Common myeloid progenitor, CD34-positive (primary cell): ENCODE data around the gene AFF3.

ENCODE experiments used
- CTCF ChIA-PET: fragments of 350-600 bp; sonication (Branson Sonifier 250); formaldehyde crosslinking; loops from one replicate; lab custom pipeline; 2021; ENCODE audit warnings: antibody characterized with exemption; lab: Charles Lee
- POLR2A ChIA-PET: fragments of 350-600 bp; sonication (Branson Sonifier 250); formaldehyde crosslinking; loops from one replicate; lab custom pipeline; 2021; ENCODE audit warnings: antibody characterized with exemption; lab: Charles Lee
- DNase-seq, 3 donors: peaks; one replicate each; pipeline versions ENCODE4 v3.0.0 to v3.0.0-alpha.2; 2013
- H3K27ac ChIP-seq, 2 experiments: 1 replicate in 1 of 2; 2 replicates in 1 of 2; pipeline ENCODE4 v1.7.0; 2013; ENCODE audit warnings: inconsistent platforms in 2 of 2, low read length in 2 of 2, mild to moderate bottlenecking in 2 of 2, low read depth in 1 of 2, moderate library complexity in 1 of 2; ENCODE audit not compliant: severe bottlenecking in 2 of 2, insufficient read depth in 1 of 2, poor library complexity in 1 of 2
- H3K27me3 ChIP-seq, 5 experiments: replicated peaks in 2 of 5; 1 replicate in 3 of 5; 2 replicates in 2 of 5; pipeline versions ENCODE4 v1.6.1 to v1.7.0; 2013; ENCODE audit warnings: low read length in 4 of 5, mild to moderate bottlenecking in 2 of 5, moderate library complexity in 2 of 5, inconsistent platforms in 1 of 5; ENCODE audit not compliant: insufficient read depth in 5 of 5, control insufficient read depth in 4 of 5
- H3K36me3 ChIP-seq, 4 experiments: 1 replicate in 2 of 4; 2 replicates in 2 of 4; pipeline versions ENCODE4 v1.6.1 to v1.7.0; 2013; ENCODE audit warnings: low read length in 3 of 4, control low read depth in 1 of 4, mild to moderate bottlenecking in 1 of 4; ENCODE audit not compliant: control insufficient read depth in 4 of 4, insufficient read depth in 4 of 4
- H3K4me1 ChIP-seq, 4 experiments: 1 replicate in 3 of 4; 2 replicates in 1 of 4; pipeline versions ENCODE4 v1.6.1 to v1.7.1; 2013; ENCODE audit warnings: low read length in 3 of 4, mild to moderate bottlenecking in 3 of 4, control low read depth in 1 of 4, inconsistent platforms in 1 of 4, moderate library complexity in 1 of 4; ENCODE audit not compliant: control insufficient read depth in 4 of 4, insufficient read depth in 4 of 4; ENCODE audit errors: control extremely low read depth in 1 of 4
- H3K4me3 ChIP-seq, 7 experiments: 1 replicate in 4 of 7; 2 replicates in 3 of 7; pipeline versions ENCODE4 v1.5.1 to v1.7.0; 2013; ENCODE audit warnings: mild to moderate bottlenecking in 7 of 7, low read length in 6 of 7, moderate library complexity in 6 of 7, inconsistent platforms in 2 of 7, low read depth in 2 of 7, control low read depth in 1 of 7; ENCODE audit not compliant: insufficient read depth in 4 of 7, control insufficient read depth in 1 of 7; ENCODE audit errors: extremely low read depth in 1 of 7
- H3K9me3 ChIP-seq, 5 experiments: 1 replicate in 4 of 5; 2 replicates in 1 of 5; pipeline versions ENCODE4 v1.6.1 to v1.7.1; 2013; ENCODE audit warnings: low read length in 4 of 5, mild to moderate bottlenecking in 2 of 5, inconsistent platforms in 1 of 5, low read depth in 1 of 5, moderate library complexity in 1 of 5; ENCODE audit not compliant: control insufficient read depth in 4 of 5, insufficient read depth in 2 of 5; ENCODE audit errors: control extremely low read depth in 1 of 5
- WGBS: methylation state at CpG from one replicate; pipeline ENCODE4 v1.1.5; 2013; ENCODE audit not compliant: insufficient coverage; 5-methylcytosine and 5-hydroxymethylcytosine counted together

Gene AFF3

DNA sequence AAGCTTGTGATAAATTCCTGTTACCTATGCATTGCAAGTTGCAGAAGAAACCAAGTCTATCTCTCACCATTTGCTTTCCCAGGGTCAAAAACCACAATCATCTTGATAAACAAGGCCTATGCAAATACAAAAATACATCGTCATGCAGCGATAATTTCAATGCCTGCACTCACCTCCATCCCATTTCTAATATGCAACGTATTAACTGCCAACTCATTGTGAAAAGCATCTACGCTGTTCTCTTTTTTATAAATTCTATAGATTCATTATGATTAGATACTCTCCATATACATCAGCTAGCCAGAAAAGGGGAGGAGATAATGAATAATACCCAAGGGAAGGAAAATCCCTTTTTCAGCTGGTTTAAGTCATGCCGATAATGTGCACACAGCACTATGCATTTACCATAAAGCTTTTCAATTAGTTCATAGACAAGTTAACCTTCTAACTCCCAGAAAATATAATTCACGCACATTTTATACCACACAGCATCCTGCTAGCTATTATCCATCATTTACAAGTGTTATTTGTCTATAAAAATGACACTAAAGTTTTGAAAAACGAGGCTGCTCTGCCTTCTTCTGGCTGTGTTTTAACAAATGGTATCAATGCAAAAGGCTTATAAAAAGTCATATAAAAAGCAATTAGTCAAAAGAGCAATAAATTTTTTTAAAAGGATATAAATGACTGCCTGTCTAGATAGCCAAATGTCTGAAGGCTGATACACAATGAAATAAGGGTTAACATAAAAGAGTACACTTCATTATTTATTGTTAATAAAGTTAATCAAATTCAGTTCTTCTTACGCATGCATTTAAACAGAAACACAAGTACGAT is 77.6 kb downstream of the AFF3 start:
- H3K9me3 ChIP-seq: peaks cover 0 to 8% (median 2%) of the 10 kb centered on the region in 5 experiments
- peaks cover 0 to 4% (median 0%) of the 10 kb centered on the region in 4 experiments for H3K4me1 ChIP-seq
- H3K4me3 ChIP-seq: no peak overlapping the region
- DNase-seq: peak in 1 of 3 donors; percentile 14
- CTCF ChIA-PET: no interaction called here
- H3K36me3 ChIP-seq: peaks cover 0 to 10% (median 9%) of the 10 kb centered on the region in 4 experiments
- no peaks in the 10 kb centered on the region for H3K27me3 ChIP-seq
- H3K27ac ChIP-seq: no peak overlapping the region
- WGBS: 100% methylated on average over 2 of the region's 9 CpGs
- POLR2A ChIA-PET: no interaction called here

DNA sequence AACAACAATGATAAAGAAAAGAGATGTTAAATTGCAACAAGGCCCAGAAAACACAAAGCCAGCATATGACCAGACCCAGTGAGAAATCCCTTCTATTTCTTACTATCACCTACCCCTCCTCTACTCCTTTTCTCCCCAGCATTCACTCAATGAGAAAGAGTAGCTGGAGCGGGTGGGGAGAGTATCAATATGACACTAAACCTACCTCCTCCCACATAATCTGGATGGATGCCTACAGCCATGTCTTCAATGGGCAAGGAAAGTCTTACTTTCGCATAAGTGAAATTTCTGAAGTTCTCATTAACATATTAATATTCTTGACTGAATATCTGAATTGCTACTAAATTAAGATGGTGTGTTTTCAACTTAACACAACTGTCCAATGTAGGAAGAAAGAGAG is 78.2 kb downstream of the AFF3 start:
- H3K27ac ChIP-seq: no peak overlapping the region
- peaks cover 0 to 8% (median 2%) of the 10 kb centered on the region in 5 experiments for H3K9me3 ChIP-seq
- no peaks in the 10 kb centered on the region for H3K27me3 ChIP-seq
- CTCF ChIA-PET: no interaction called here
- POLR2A ChIA-PET: no interaction called here
- no CpG with 5 or more reads among the region's 2 CpGs for WGBS
- H3K4me3 ChIP-seq: no peak overlapping the region
- peaks cover 0 to 14% (median 10%) of the 10 kb centered on the region in 4 experiments for H3K36me3 ChIP-seq
- H3K4me1 ChIP-seq: peaks cover 0 to 4% (median 0%) of the 10 kb centered on the region in 4 experiments
- no peak for DNase-seq

DNA sequence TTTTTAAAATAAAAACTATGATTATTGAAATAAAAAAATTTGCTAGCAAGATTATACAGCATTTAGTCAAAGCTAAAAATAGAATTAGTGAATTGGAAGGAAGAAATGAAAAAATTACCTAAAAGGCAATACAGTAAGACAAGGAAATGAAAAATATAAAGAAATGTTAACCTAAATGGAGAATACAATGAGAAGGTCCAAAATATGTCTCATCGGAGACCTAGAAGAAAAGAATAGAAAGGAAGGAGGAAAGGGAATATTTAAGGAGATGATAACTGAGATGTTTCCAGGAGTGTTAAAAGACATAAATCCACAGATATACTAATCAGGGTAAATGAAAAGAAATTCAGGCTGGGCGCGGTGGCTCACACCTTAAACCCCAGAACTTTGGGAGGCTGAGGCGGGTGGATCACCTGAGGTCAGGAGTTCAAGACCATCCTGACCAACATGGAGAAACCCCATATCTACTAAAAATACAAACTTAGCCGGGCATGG is 78.9 kb downstream of the AFF3 start:
- no peak for DNase-seq
- H3K4me3 ChIP-seq: no peak overlapping the region
- 100% methylated on average over 1 of the region's 5 CpGs for WGBS

DNA sequence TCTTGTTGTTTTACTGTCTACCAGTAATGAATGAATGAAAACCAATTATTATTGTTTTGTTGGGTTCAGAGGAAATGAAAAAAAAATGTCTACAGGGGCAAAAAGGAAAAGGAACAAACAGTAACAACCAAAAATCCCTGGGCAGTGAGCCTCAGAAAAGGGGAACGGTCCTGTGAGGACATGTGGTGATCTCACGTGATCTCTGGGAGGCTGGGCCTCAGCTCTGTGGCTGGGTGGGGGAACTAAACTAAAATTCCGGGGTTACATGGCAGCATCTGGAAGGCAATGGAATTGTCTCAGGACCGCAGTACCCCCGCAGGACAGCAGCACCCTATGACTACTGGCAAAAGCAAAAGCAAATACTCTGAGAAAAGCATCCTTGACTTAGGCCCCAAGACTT is 80.1 kb downstream of the AFF3 start:
- Histone ChIP-seq H3K4me1 (peaks cover 0 to 4% (median 0%) of the 10 kb centered on the region in 4 experiments), H3K27ac (no peak overlapping the region), H3K4me3 (no peak overlapping the region), H3K27me3 (no peaks in the 10 kb centered on the region), H3K36me3 (peaks cover 0 to 14% (median 10%) of the 10 kb centered on the region in 4 experiments), H3K9me3 (peaks cover 0 to 8% (median 2%) of the 10 kb centered on the region in 5 experiments)
- ChIA-PET POLR2A (no interaction called here), CTCF (interaction anchor here (1.4 kb wide), 1 partner anchor 9 kb away, joined by 3 read pairs; no protein-coding TSS in a partner anchor)
- WGBS: 91% methylated on average over 5 of the region's 5 CpGs
- DNase-seq: no peak

More for the DNA sequence above, 78.9 kb downstream of the AFF3 start:
- peaks cover 0 to 8% (median 2%) of the 10 kb centered on the region in 5 experiments for H3K9me3 ChIP-seq
- no peaks in the 10 kb centered on the region for H3K27me3 ChIP-seq
- H3K36me3 ChIP-seq: peaks cover 0 to 14% (median 10%) of the 10 kb centered on the region in 4 experiments
- ChIA-PET CTCF (no interaction called here), POLR2A (interaction anchor here (0.7 kb wide), 2 partner anchors 33 to 42 kb away, joined by 3 to 5 read pairs; no protein-coding TSS in a partner anchor)
- no peak overlapping the region for H3K27ac ChIP-seq
- H3K4me1 ChIP-seq: peaks cover 0 to 4% (median 0%) of the 10 kb centered on the region in 4 experiments

DNA sequence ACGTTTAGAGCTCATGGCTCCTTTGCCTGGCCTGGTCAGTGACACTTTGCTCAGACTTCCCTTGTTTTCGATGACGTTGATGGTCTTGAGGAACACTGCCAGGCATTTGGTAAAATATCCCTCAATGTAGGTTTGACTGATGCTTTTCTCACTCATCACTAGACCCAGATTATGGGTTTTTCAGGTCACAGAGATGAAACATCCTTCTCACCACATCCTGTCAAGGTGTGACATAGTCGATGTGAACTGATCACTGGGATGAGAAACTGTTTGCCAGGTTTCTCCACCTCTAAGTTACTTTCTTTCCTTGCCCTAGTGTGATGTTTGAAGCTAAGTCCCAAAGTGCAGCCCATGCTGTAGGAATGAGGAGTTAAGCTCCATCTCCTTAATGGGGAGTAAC is 81.5 kb downstream of the AFF3 start:
- Histone ChIP-seq H3K9me3 (peaks cover 0 to 8% (median 2%) of the 10 kb centered on the region in 5 experiments), H3K27ac (no peak overlapping the region), H3K4me1 (no peaks in the 10 kb centered on the region), H3K4me3 (no peak overlapping the region), H3K27me3 (no peaks in the 10 kb centered on the region), H3K36me3 (peaks cover 0 to 14% (median 10%) of the 10 kb centered on the region in 4 experiments)
- CTCF ChIA-PET: interaction anchor here (1.2 to 1.4 kb wide), 2 partner anchors 8 to 15 kb away, joined by 3 read pairs; no protein-coding TSS in a partner anchor
- WGBS: 97% methylated on average over 3 of the region's 4 CpGs
- DNase-seq: no peak
- POLR2A ChIA-PET: no interaction called here

DNA sequence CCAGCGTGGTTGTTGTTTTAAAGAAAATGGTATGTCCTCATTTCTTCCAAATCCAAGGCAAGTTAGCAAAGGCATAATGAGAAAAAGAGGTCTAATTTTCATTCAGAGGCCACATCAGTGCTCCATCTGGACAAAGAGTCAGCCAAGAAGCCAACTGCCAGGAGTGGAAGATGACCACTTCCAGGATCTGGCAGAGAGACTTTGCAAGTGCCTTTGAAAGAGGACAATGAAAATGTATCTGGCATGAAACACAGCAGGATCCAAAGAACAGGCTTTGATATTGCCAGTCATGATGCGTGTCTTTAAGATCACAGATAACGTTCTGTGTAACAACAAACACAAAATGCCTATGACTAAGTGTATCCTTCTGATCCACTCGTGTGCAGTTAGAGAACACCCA is 82.8 kb downstream of the AFF3 start:
- CTCF ChIA-PET: interaction anchor here (1.2 kb wide), 1 partner anchor 16 kb away, joined by 3 read pairs; no protein-coding TSS in a partner anchor
- POLR2A ChIA-PET: no interaction called here
- WGBS: 100% methylated on average over 3 of the region's 4 CpGs
- no peaks in the 10 kb centered on the region for H3K4me1 ChIP-seq
- H3K27me3 ChIP-seq: no peaks in the 10 kb centered on the region
- peaks cover 0 to 14% (median 10%) of the 10 kb centered on the region in 4 experiments for H3K36me3 ChIP-seq
- no peak overlapping the region for H3K27ac ChIP-seq
- H3K4me3 ChIP-seq: no peak overlapping the region
- no peak for DNase-seq
- peaks cover 0 to 9% (median 2%) of the 10 kb centered on the region in 5 experiments for H3K9me3 ChIP-seq

DNA sequence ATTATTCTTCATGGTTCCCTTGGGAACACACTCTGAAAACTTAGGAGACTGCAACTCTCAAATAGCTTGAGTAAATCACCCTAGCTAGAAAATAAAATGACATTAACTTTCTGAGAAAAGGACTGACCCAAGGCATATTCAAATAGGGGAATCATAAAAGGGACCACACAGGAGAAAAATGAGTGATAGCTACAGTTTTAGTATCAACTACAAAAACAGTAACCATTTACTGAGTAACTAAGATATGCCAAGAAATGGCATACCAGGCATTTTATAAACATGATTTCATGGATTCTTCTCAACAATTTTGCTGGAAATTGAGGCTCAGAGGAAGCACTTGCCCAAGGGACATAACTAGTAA is 84.5 kb downstream of the AFF3 start:
- H3K36me3 ChIP-seq: peaks cover 0 to 14% (median 8%) of the 10 kb centered on the region in 4 experiments
- no peaks in the 10 kb centered on the region for H3K27me3 ChIP-seq
- ChIA-PET POLR2A (no interaction called here), CTCF (no interaction called here)
- H3K27ac ChIP-seq: no peak overlapping the region
- no peak for DNase-seq
- H3K4me3 ChIP-seq: no peak overlapping the region
- peaks cover 0 to 7% (median 0%) of the 10 kb centered on the region in 5 experiments for H3K9me3 ChIP-seq
- H3K4me1 ChIP-seq: no peaks in the 10 kb centered on the region
